Ovary (tissue), 9 donors: ENCODE data around the gene POFUT1. TPM values are rescaled to one million over a fixed set of nuclear protein-coding genes. Genes with fewer than 3 reads are reported as not detected.

Source experiments
- DNase-seq, 5 donors: peaks; one replicate each; pipeline ENCODE4 v3.0.0-alpha.2; 2019 to 2020
- H3K27ac ChIP-seq, 2 donors: fragments of 200-600 bp; one replicate each; pipeline versions ENCODE4 v1.5.1 to v1.8.0; 2019 to 2022
- H3K27me3 ChIP-seq: fragments of 200-600 bp; one replicate; pipeline ENCODE4 v1.8.0; 2022
- H3K36me3 ChIP-seq: fragments of 200-600 bp; sonication (generic); one replicate; pipeline ENCODE4 v1.5.1; 2019
- H3K4me1 ChIP-seq: one replicate; pipeline ENCODE4 v1.8.1; 2013; ENCODE audit warnings: mild to moderate bottlenecking, moderate library complexity; ENCODE audit not compliant: insufficient read depth
- H3K4me3 ChIP-seq: fragments of 200-600 bp; sonication (generic); one replicate; pipeline ENCODE4 v1.5.1; 2017
- H3K9me3 ChIP-seq, 2 donors: fragments of 200-600 bp in 1 of 2; sonication (generic) in 1 of 2; one replicate each; pipeline versions ENCODE4 v1.5.1 to v1.8.1; 2013 to 2019; ENCODE audit warnings: mild to moderate bottlenecking in 1 of 2, moderate library complexity in 1 of 2
- CTCF ChIP-seq, 3 donors: fragments of 450-650 bp in 2 of 3; fragments of 200-600 bp in 1 of 3; IDR thresholded peaks; one replicate each; pipeline versions ENCODE4 v1.5.1 to v1.8.0; 2016 to 2022; ENCODE audit warnings: antibody characterized with exemption in 3 of 3, mild to moderate bottlenecking in 1 of 3
- EP300 ChIP-seq: sonication (generic); formaldehyde crosslinking; IDR thresholded peaks from one replicate; pipeline ENCODE4 v1.6.1; 2017; ENCODE audit warnings: antibody characterized with exemption
- POLR2A ChIP-seq: fragments of 450-650 bp; IDR thresholded peaks from one replicate; pipeline ENCODE4 v1.6.1; 2017; ENCODE audit warnings: antibody characterized with exemption, mild to moderate bottlenecking, moderate library complexity
- WGBS, 3 donors: extraction: QIAGEN DNeasy Blood & Tissue Kit in 1 of 3; methylation state at CpG; one replicate each; pipeline versions ENCODE4 v1.1.5 to v1.1.7; 2013 to 2017; 5-methylcytosine and 5-hydroxymethylcytosine counted together
- intact Hi-C, 4 donors: fragments of 100-400 bp; cut with DNase I; formaldehyde crosslinking; loops; one replicate each; pipeline versions ENCODE4 v1.11.0 to v1.15.1; 2022 to 2023
- polyA plus RNA-seq, 2 donors: library from polyadenylated mRNA; stranded (reverse); fragments of 200-250 nt in 1 of 2; fragments of 350-450 nt in 1 of 2; fragmentation: Illumina TruSeq in 1 of 2; extraction: RNeasy Lipid Tissue Mini Kit (QIAGEN cat#74804) in 1 of 2; gene quantifications; one replicate each; pipeline ENCODE4 v1.2.3, GENCODE V29; 2013 to 2014
- total RNA-seq, 7 donors: library from RNA; depleted of rRNA in 2 of 7; stranded (reverse); fragments of >200 nt in 2 of 7; fragmentation: NEBNext Ultra II Directional in 3 of 7; extraction: Animal tissue kit (Norgen Biotek cat#: 25700) in 3 of 7; gene quantifications; one replicate each; pipeline versions ENCODE4 v1.1.0 to v1.2.4, GENCODE V29; 2016 to 2023
- donor health status: DM: no; HTN: no; CAD: no; lungs with moderate emphysema.
- donor health status: DM: no; HTN: no; CAD: no.
- donor health status: Bipolar disorder and iron deficiency.
- donor health status: DM: yes; HTN: yes; CAD: no.
- donor health status: DM: no; HTN: no; CAD: no.
- donor health status: DM: yes; HTN: yes; CAD: no.

POFUT1 gene
- total and polyA plus RNA-seq, 9 donors, result 18.0 to 48.4 (median 32.3) TPM

GRCh38 chr20:32188376-32189122, 19.1 kb upstream of the POFUT1 start:
- TF ChIP-seq EP300 (no peak), CTCF (IDR thresholded peaks at IDR 0.05) (no peak), POLR2A (no peak)
- no peaks in the 10 kb centered on the region for H3K9me3 ChIP-seq
- DNase-seq, result peak in 1 of 5 donors; percentile 38
- H3K36me3 ChIP-seq, result no peaks in the 10 kb centered on the region
- peaks cover 19% of the 10 kb centered on the region for H3K4me1 ChIP-seq
- H3K27me3 ChIP-seq, result no peaks in the 10 kb centered on the region
- no peak overlapping the region for H3K27ac ChIP-seq
- peak overlapping the region; percentile 38 for H3K4me3 ChIP-seq
- WGBS, 3 donors, result 96 to 97% (median 96%) methylated on average over 17 of the region's 17 CpGs
- intact Hi-C loops, result no loop called here

GRCh38 chr20:32189123-32189410, 18.6 kb upstream of the POFUT1 start:
- peaks cover 19% of the 10 kb centered on the region for H3K4me1 ChIP-seq

GRCh38 chr20:32189691-32190615, 17.7 kb upstream of the POFUT1 start:
- Histone ChIP-seq H3K9me3 (no peaks in the 10 kb centered on the region), H3K4me3 (peak overlapping the region; percentile 38), H3K36me3 (no peaks in the 10 kb centered on the region), H3K27ac (peak overlapping the region; percentile 88 to 97), H3K27me3 (no peaks in the 10 kb centered on the region), H3K4me1 (peaks cover 19% of the 10 kb centered on the region)
- intact Hi-C loops, result loop anchor here in 1 of 4 donors (10.0 kb wide), 1 partner anchor 85 kb away; the partner anchor contains the start of gene TM9SF4
- DNase-seq, result peak; percentile 42 to 65 (median 53)
- WGBS, 3 donors, result 1 to 2% (median 2%) methylated on average over 68 to 88 of the region's 88 CpGs
- TF ChIP-seq EP300 (no peak), POLR2A (no peak), CTCF (IDR thresholded peaks at IDR 0.05) (no peak)

More at GRCh38 chr20:32189123-32189410, 18.6 kb upstream of the POFUT1 start:
- WGBS, 3 donors, result 88 to 95% (median 89%) methylated on average over 8 to 9 of the region's 9 CpGs
- TF ChIP-seq EP300 (no peak), POLR2A (no peak), CTCF (IDR thresholded peaks at IDR 0.05) (no peak)
- Histone ChIP-seq H3K9me3 (no peaks in the 10 kb centered on the region), H3K27ac (peak overlapping the region in 1 of 2 donors; percentile 88), H3K36me3 (no peaks in the 10 kb centered on the region), H3K27me3 (no peaks in the 10 kb centered on the region), H3K4me3 (peak overlapping the region; percentile 38)
- no peak for DNase-seq
- intact Hi-C loops, result no loop called here

GRCh38 chr20:32190616-32191415, 16.9 kb upstream of the POFUT1 start:
- Histone ChIP-seq H3K36me3 (no peaks in the 10 kb centered on the region), H3K9me3 (no peaks in the 10 kb centered on the region), H3K27me3 (no peaks in the 10 kb centered on the region), H3K27ac (peak overlapping the region; percentile 88 to 97), H3K4me1 (peaks cover 19% of the 10 kb centered on the region), H3K4me3 (peak overlapping the region; percentile 38)
- DNase-seq, result no peak
- intact Hi-C loops, result loop anchor here in 1 of 4 donors (10.0 kb wide), 1 partner anchor 86 kb away; the partner anchor contains the start of gene TM9SF4
- WGBS, 3 donors, result 33 to 40% (median 33%) methylated on average over 14 of the region's 14 CpGs
- TF ChIP-seq EP300, result no peak
- no peak for TF ChIP-seq POLR2A
- TF ChIP-seq CTCF (IDR thresholded peaks at IDR 0.05), result no peak
